Type B pancreatic cell (in vitro differentiated cells): Measurements from ENCODE around the gene LMOD3. TPM values are rescaled to one million over a fixed set of nuclear protein-coding genes. Genes with fewer than 3 reads are reported as not detected.

Experiments
- DNase-seq: peaks from one replicate; pipeline ENCODE4 v3.0.0; 2021; ENCODE audit warnings: mixed read lengths; ENCODE audit not compliant: unreplicated experiment; ENCODE audit errors: extremely low spot score
- H3K27ac Mint-ChIP-seq: 2 replicates; pipeline ENCODE4 v1.8.0; 2021; ENCODE audit warnings: mild to moderate bottlenecking, mixed read lengths
- H3K27me3 Mint-ChIP-seq: 2 replicates; pipeline ENCODE4 v1.8.0; 2021; ENCODE audit warnings: mixed read lengths
- H3K36me3 Mint-ChIP-seq: 2 replicates; pipeline ENCODE4 v1.8.0; 2021; ENCODE audit warnings: mixed read lengths
- H3K4me1 Mint-ChIP-seq: one replicate; pipeline ENCODE4 v1.8.0; 2021; ENCODE audit warnings: mixed read lengths; ENCODE audit not compliant: unreplicated experiment
- H3K4me3 Mint-ChIP-seq: 2 replicates; pipeline ENCODE4 v1.8.0; 2021; ENCODE audit warnings: mild to moderate bottlenecking, mixed read lengths
- H3K9me3 Mint-ChIP-seq: 2 replicates; pipeline ENCODE4 v1.8.0; 2021; ENCODE audit warnings: mixed read lengths
- total RNA-seq: library from RNA; stranded (reverse); gene quantifications from 2 replicates; pipeline ENCODE4 v1.2.1, GENCODE V29; 2021; ENCODE audit warnings: low replicate concordance
- TF ChIP-seq, protein P1 (sequence below): fragments of 200-600 bp; sonication (generic); conservative IDR thresholded peaks from 2 replicates; pipeline ENCODE4 v1.5.0; 2021; ENCODE audit warnings: antibody characterized with exemption, mild to moderate bottlenecking

LMOD3 gene
- total RNA-seq, 1 donor from 2014 or later, result 0.12 TPM

- TF ChIP-seq, protein P1, sequence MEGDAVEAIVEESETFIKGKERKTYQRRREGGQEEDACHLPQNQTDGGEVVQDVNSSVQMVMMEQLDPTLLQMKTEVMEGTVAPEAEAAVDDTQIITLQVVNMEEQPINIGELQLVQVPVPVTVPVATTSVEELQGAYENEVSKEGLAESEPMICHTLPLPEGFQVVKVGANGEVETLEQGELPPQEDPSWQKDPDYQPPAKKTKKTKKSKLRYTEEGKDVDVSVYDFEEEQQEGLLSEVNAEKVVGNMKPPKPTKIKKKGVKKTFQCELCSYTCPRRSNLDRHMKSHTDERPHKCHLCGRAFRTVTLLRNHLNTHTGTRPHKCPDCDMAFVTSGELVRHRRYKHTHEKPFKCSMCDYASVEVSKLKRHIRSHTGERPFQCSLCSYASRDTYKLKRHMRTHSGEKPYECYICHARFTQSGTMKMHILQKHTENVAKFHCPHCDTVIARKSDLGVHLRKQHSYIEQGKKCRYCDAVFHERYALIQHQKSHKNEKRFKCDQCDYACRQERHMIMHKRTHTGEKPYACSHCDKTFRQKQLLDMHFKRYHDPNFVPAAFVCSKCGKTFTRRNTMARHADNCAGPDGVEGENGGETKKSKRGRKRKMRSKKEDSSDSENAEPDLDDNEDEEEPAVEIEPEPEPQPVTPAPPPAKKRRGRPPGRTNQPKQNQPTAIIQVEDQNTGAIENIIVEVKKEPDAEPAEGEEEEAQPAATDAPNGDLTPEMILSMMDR, result no peak
- Mint-ChIP-seq H3K9me3 (no peaks in the 10 kb centered on the region), H3K27ac (no peak overlapping the region), H3K4me3 (no peak overlapping the region), H3K36me3 (no peaks in the 10 kb centered on the region), H3K4me1 (peaks cover 33% of the 10 kb centered on the region), H3K27me3 (no peaks in the 10 kb centered on the region)
- DNase-seq, result no peak
These were observed 18.9 kb upstream of the LMOD3 start for GRCh38 chr3:69141313-69141712.

DNA sequence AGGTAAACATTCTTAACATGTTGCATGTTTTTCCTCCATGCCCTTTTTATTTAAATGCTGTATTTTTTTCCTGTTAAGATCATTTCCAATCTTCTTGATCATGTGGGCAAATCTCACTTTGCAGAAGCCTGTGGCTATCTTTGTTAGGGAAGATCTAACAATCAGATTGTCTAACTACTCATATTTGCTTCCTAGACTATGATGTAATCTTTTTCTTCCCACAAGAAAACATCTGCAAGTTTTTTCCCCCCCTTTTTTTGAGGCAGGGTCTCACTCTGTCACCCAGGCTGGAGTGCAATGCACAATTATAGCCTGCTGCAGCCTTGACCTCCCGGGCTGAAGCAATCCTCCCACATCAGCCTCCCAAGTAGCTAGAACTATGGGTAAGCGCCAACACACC, 15.0 kb upstream of the LMOD3 start:
- TF ChIP-seq, protein P1, result no peak

DNA sequence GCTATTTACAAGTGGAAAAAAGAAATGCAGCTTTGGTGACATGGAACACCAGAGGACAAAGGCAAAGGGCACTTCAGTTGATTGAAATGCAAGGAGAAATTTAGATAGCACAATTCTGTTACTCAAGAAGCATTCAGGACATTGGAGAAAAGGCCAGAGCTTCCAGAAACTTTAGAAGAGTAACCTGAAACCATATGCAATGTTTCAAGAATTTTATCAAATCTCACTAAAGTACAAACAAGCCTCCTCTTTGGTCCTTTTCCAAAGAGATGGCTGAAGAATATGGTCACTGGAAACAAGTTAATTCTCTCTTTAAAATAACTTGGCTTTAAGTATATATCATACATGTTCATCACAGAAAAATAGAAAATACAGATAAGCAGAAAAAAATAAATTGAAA, 14.6 kb upstream of the LMOD3 start:
- TF ChIP-seq, protein P1, result no peak
- Mint-ChIP-seq H3K4me3 (no peak overlapping the region), H3K27me3 (no peaks in the 10 kb centered on the region), H3K4me1 (peaks cover 5% of the 10 kb centered on the region), H3K36me3 (no peaks in the 10 kb centered on the region), H3K27ac (no peak overlapping the region), H3K9me3 (no peaks in the 10 kb centered on the region)
- DNase-seq, result no peak

More for the DNA sequence above, 15.0 kb upstream of the LMOD3 start:
- Mint-ChIP-seq H3K4me3 (no peak overlapping the region), H3K9me3 (no peaks in the 10 kb centered on the region), H3K36me3 (no peaks in the 10 kb centered on the region), H3K27me3 (no peaks in the 10 kb centered on the region), H3K4me1 (peaks cover 9% of the 10 kb centered on the region), H3K27ac (no peak overlapping the region)
- no peak for DNase-seq

DNA sequence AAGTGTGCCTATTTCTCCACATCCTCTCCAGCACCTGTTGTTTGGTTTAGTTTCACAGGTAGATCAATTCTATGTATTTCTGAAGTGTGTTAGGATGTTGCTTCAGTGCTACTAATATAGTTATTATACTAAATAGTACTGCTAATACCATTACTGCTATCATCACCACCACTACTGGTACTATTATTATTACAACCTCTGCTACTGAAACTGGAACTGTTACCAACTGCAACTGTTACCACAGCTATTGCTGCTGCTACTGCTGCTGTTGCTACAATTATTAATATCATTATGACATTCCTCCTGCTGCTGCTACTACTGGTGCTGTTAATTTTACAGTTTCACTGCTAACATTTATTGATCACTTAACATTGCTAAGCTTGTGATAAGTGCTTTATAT, 8.3 kb upstream of the LMOD3 start:
- TF ChIP-seq, protein P1, result no peak
- peaks cover 3% of the 10 kb centered on the region for H3K4me1 Mint-ChIP-seq
- no peak overlapping the region for H3K4me3 Mint-ChIP-seq
- no peaks in the 10 kb centered on the region for H3K9me3 Mint-ChIP-seq
- H3K36me3 Mint-ChIP-seq, result no peaks in the 10 kb centered on the region
- no peak for DNase-seq
- no peak overlapping the region for H3K27ac Mint-ChIP-seq
- H3K27me3 Mint-ChIP-seq, result no peaks in the 10 kb centered on the region

- Mint-ChIP-seq H3K9me3 (no peaks in the 10 kb centered on the region), H3K4me1 (peaks cover 3% of the 10 kb centered on the region), H3K27ac (no peak overlapping the region), H3K27me3 (no peaks in the 10 kb centered on the region), H3K36me3 (no peaks in the 10 kb centered on the region), H3K4me3 (no peak overlapping the region)
- DNase-seq, result no peak
- TF ChIP-seq, protein P1, result no peak
These were observed 7.1 kb upstream of the LMOD3 start for GRCh38 chr3:69129531-69129930.

DNA sequence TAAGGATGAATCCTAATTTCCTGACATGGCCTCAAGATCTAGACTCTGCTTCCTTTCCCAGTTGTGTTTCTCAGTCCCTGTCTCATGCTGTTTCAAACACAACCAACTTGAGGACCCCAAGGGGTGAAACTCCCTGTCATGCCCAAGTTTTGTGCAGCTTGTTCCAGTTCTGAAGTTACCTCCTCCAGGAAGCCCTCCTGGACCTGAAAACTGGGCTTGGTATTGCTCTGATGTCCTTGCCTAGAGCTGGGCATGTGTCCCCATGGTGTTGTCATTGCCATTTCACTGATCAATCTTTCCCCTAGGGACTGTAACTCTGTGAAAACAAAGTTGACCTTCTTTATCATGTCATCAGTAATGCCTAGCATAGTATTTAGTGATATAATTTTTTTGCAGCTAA, 6.1 kb upstream of the LMOD3 start:
- Mint-ChIP-seq H3K27me3 (no peaks in the 10 kb centered on the region), H3K4me1 (peaks cover 3% of the 10 kb centered on the region), H3K36me3 (no peaks in the 10 kb centered on the region), H3K9me3 (no peaks in the 10 kb centered on the region), H3K27ac (no peak overlapping the region), H3K4me3 (no peak overlapping the region)
- DNase-seq, result no peak
- TF ChIP-seq, protein P1, result no peak
